Stimulated activated CD4-positive, alpha-beta T cell treated with anti-CD3 and anti-CD28 coated beads, TNF-alpha, amount 100 ng/mL, for 24 hours (primary cell): ENCODE data around the gene LCT.
"Not testable (repeated sequence)": the region's sequence is repeated elsewhere in the genome, so short reads cannot be mapped to it uniquely, and the experiment has no call there.

ENCODE experiments used
- DNase-seq, 3 experiments: peaks; one replicate each; pipeline ENCODE4 v3.0.0-alpha.2; 2020; ENCODE audit warnings: low read depth in 3 of 3

Gene LCT

GRCh38 chr2:135797497-135798274 is 39.3 kb downstream of the LCT start:
- DNase-seq = peak; percentile 57 to 79 (median 60)

GRCh38 chr2:135796606-135797005 is 40.4 kb downstream of the LCT start:
- no peak for DNase-seq

- not testable (repeated sequence) for DNase-seq
Observed at GRCh38 chr2:135795641-135796040, 41.3 kb downstream of the LCT start.

GRCh38 chr2:135792401-135793150 is 44.4 kb downstream of the LCT start:
- no peak for DNase-seq

GRCh38 chr2:135791418-135792190 is 45.4 kb downstream of the LCT start:
- DNase-seq = no peak

- no peak for DNase-seq
Observed at GRCh38 chr2:135790423-135790822, 46.6 kb downstream of the LCT start.

- no peak for DNase-seq
Observed at GRCh38 chr2:135786823-135787222, 50.2 kb downstream of the LCT start.

- no peak for DNase-seq
Observed at GRCh38 chr2:135785032-135785431, 52.0 kb downstream of the LCT start.

- no peak for DNase-seq
Observed at GRCh38 chr2:135783439-135783838, 53.5 kb downstream of the LCT start.

GRCh38 chr2:135782231-135782630 is 54.8 kb downstream of the LCT start:
- DNase-seq = no peak

- no peak for DNase-seq
Observed at GRCh38 chr2:135776367-135776766, 60.6 kb downstream of the LCT start.

GRCh38 chr2:135775420-135775819 is 61.6 kb downstream of the LCT start:
- DNase-seq = no peak

- no peak for DNase-seq
Observed at GRCh38 chr2:135773917-135774316, 63.1 kb downstream of the LCT start.

GRCh38 chr2:135773319-135773718 is 63.7 kb downstream of the LCT start:
- no peak for DNase-seq

- DNase-seq = no peak
Observed at GRCh38 chr2:135768863-135769262, 68.1 kb downstream of the LCT start.

GRCh38 chr2:135762530-135762929 is 74.5 kb downstream of the LCT start:
- no peak for DNase-seq

- DNase-seq = no peak
Observed at GRCh38 chr2:135762022-135762421, 75.0 kb downstream of the LCT start.

GRCh38 chr2:135756692-135757091 is 80.3 kb downstream of the LCT start:
- DNase-seq = no peak

- no peak for DNase-seq
Observed at GRCh38 chr2:135755573-135755972, 81.4 kb downstream of the LCT start.

- DNase-seq = no peak
Observed at GRCh38 chr2:135745545-135745944, 91.4 kb downstream of the LCT start.

GRCh38 chr2:135744760-135745314 is 92.1 kb downstream of the LCT start:
- peak in 1 of 3 experiments; percentile 11 for DNase-seq

- no peak for DNase-seq
Observed at GRCh38 chr2:135743860-135744259, 93.1 kb downstream of the LCT start.
